NCI-H82 treated with DMSO at 0.1 percent for 48 hours (cell line): ENCODE data around the gene TRO.

Source experiments
- DNase-seq: peaks from one replicate; lab custom pipeline; 2025; ENCODE audit not compliant: unreplicated experiment; lab: John Stamatoyannopoulos, UW

TRO gene

GRCh38 chrX:54920610-54921426 lies at the start of gene TRO:
Gene TRO (plus strand): TSS chrX:54920824. CDS start chrX:54922247, 1,423 bp downstream.
- peak; percentile 36 for DNase-seq

DNA sequence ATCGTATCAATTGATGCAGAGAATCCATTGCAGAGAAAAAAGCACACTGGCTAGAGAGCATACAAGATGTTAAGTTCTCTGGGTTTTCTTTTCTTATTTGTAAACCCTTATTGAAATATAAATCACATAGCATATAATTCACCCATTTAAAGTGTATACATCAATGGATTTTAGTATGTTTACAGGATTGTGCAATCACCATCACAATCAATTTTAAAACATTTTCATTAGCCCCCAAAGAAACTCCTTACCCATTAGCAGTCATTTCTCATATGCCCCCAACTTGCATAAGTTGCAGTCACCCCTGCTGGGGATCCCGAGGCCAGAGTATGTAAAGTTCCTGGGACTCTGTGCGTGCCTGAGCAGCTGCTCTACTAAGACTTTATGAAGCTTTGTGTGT lies 34.9 kb upstream of the TRO start:
- no peak for DNase-seq

DNA sequence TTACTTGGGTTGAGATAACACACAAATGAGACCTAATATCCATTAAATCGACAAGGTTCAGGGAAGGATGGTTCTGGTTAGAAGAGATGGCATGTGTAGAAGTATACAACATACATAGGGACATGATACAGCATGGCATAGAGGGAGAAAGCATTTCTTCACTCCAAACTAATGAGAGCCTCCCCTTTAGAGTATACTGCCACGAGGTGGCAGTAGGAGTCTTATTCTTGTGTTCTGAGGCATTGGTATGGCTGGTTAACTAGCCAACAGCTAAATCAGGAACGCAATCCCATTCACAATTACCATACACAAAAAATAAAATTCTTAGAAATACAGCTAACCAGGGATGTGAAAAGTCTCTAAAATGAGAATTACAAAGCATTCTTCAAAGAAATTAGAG lies 29.1 kb upstream of the TRO start:
- no peak for DNase-seq

DNA sequence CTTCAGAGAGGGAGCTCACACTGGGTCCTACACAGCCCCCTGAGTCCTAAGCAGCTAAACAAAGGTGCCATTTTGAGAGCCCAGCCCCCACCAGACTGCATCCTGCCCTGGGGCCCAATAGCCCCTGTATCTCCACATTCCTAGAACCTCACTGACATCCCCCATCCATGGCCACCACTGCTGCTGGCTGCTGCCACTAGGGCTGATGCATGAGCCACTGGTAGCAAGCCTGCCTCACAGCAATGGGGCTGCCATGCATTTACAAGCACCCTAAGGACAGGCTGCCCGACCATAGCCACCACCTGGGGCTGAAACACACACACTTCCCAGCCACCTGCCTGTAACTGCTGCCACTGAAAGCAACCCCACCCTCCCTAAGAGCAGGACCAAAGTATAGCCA lies 26.5 kb upstream of the TRO start:
- no peak for DNase-seq

- no peak for DNase-seq
Observed at GRCh38 chrX:54909941-54910340, 10.7 kb upstream of the TRO start.

GRCh38 chrX:54921427-54922021 lies 900 bp downstream of the TRO start:
- peak; percentile 58 for DNase-seq

GRCh38 chrX:54922547-54922946 lies 1.9 kb downstream of the TRO start:
- DNase-seq: no peak

- DNase-seq: no peak
Observed at GRCh38 chrX:54923376-54923775, 2.8 kb downstream of the TRO start.

- DNase-seq: no peak
Observed at GRCh38 chrX:54926978-54927377, 6.4 kb downstream of the TRO start.

- DNase-seq: no peak
Observed at GRCh38 chrX:54928876-54929275, 8.3 kb downstream of the TRO start.

GRCh38 chrX:54930291-54931049 lies 9.8 kb downstream of the TRO start:
- no peak for DNase-seq

DNA sequence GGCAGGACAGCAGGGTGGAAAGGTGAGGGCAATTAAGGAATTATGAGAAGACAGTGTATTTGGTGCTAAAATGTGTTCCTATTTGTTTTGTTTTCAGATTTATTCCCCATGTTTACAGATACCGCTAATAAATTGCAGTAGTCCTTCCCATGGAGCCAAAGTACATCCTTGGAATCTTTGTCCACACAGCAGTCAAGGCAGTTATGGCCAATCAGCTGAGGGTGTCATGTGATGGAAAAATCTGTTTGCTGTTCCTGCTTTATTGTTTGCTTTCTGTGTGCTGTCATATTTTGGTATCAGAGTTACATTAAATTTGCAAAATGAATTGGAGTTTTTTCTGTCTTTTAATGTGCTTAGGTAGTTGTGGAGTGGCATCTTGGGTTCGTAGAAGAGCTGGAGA lies 10.5 kb downstream of the TRO start:
- no peak for DNase-seq

DNA sequence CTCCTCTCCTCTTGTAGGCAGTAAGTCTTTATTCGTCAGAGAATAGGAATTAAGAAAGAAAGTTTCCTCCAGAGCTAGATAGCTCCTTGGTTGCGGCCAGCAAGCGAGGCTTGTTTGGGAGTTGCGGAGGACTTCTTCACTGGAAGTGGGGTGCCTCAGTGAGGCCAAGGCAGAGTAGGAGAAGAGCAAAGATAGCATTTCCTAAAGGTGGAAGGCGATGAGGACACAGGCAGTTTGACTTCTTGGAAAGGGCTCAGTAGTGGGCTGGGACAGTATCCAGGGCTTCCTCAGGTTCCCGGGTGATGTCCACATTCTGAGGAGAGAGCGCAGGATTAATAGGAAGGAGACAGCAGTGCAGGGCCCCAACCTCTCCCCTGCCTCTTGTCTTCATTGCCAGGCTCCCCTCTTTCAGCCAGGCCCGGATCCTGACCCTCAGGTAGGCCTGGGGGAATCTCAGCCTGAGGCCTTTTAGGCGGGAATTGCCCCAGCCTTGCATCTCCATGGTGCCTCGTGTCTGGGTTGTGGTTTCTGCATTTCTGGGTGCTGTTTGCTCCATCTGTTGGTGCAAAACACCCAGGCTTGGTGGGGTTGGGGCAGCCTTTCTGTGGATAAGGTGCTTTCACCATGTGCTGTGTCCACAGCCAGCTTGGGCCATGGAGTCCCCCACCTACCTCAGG lies 12.7 kb downstream of the TRO start:
- no peak for DNase-seq

GRCh38 chrX:54934058-54934457 lies 13.4 kb downstream of the TRO start:
- no peak for DNase-seq

DNA sequence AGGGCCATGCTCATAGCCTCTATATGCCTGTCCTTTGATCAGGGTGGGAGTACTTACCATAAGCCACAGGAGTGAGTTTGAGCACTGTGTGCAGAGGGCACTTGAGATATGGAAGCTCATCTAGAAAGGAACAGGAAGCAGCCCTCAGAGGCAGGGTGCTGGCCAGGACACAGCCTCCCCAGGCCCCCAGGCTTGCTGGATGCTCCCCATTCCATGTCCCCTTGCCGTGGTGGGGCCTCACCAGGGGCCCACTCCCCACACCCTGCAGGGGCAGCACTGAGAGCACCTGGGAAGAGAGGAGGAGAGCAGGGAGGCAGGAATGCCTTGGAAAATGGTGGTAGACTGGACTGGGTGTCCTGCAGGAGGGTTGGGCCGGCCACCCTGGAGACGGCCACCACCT lies 14.3 kb downstream of the TRO start:
- DNase-seq: no peak

GRCh38 chrX:54935306-54935705 lies 14.7 kb downstream of the TRO start:
- DNase-seq: no peak

DNA sequence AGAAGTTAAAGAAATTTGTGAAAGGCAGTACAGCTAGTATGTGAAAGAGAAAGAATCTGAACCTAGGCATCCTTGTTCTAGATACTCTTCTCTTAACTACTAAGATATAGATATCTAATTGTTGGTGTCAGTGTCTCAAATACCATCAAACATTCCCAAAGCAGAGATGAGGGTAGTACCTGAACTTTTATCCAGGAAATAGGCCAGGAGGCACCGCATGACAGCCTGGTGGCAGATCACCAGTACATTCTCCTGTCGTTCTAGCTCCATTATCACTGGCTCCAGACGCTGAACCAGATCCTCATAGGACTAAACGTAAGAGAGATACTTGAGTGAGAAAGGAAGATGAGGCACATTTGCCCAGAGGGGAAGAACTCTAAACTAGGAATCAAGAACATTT lies 16.8 kb downstream of the TRO start:
- DNase-seq: no peak

DNA sequence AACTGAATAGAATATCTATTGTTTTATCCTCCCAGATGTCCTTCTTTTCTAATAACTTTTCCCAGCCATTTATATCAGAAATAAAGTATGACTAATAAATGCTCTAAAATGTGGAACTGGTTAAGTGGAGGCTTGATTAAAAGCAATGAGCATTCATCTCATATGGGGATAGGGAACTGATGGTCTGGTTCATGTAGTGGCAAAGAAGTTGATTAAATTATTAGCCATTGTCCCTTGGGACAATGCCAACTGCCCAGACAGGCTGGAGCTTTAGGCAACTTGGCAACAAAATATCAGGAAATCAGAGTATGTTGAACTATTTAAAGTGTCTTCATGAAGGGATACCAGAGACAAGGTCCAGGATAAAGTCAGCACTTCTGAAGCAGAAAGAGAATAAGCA lies 24.2 kb downstream of the TRO start:
- DNase-seq: no peak

DNA sequence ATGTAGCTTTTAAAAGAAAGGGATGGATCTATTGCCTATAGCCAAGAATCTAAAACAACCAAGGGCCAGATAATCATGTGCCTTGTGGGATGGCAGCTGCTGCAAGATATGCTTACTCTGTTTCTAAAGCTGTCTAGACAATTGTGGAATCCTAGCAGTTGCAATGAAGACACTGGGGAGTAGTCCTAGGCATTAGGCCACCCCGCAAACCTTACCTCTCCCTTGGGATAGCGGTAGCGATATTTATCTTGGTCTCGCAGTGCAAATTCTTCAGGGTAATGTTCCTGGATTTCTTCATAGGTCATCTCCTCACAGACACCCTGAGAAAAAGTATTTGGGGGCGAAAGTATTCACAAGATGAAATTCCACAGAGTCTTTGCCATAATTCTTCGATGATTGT lies 24.6 kb downstream of the TRO start:
- DNase-seq: no peak

- DNase-seq: no peak
Observed at GRCh38 chrX:54950730-54951375, 30.2 kb downstream of the TRO start.

- DNase-seq: no peak
Observed at GRCh38 chrX:54961750-54962149, 41.1 kb downstream of the TRO start.
